GM18519 (cell line): ENCODE data around the gene CMTM7.

Experiments used
- ATAC-seq: cut with Tn5 transposase; IDR thresholded peaks from one replicate; pipeline ENCODE4 v1.9.1; 2021; ENCODE audit warnings: mild to moderate bottlenecking, moderate library complexity; ENCODE audit not compliant: unreplicated experiment, low FRiP score

CMTM7 gene

DNA sequence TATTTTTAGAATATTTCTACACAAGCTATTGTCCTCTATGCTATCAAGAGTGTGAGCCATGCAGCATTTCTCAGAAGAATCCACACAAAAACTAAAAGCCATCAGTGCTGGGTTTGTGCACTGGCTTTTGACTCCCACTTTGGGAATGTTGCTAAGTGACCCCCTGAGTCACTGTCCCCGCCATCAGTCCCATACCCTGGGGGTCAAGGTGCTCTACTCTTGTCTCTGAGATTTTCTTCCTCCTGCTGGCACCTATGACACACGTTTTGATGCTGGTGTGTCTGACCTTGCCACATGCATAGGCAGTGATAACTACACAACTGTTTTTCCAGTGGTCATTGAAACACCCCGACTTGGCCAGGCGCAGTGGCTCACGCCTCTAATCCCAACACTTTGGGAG lies 19.8 kb downstream of the CMTM7 start:
- ATAC-seq = no peak

DNA sequence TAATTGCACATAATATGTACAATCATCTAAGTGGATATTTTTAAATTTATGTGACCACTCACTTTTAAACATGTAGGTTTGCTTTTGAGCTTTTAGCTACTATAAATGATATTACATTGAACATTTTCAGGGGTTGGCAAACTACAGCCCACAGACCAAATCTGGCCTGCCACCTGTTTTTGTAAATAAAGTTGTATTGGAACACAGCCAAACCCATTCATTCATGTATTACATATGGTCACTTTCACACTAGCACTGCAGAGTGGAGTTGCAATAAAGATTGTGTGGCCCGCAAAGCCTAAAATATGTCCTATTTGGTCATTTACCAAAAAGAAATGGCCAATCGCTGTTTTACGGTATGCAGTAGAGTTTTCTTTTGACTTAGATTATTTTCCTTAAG lies 21.2 kb downstream of the CMTM7 start:
- no peak for ATAC-seq

DNA sequence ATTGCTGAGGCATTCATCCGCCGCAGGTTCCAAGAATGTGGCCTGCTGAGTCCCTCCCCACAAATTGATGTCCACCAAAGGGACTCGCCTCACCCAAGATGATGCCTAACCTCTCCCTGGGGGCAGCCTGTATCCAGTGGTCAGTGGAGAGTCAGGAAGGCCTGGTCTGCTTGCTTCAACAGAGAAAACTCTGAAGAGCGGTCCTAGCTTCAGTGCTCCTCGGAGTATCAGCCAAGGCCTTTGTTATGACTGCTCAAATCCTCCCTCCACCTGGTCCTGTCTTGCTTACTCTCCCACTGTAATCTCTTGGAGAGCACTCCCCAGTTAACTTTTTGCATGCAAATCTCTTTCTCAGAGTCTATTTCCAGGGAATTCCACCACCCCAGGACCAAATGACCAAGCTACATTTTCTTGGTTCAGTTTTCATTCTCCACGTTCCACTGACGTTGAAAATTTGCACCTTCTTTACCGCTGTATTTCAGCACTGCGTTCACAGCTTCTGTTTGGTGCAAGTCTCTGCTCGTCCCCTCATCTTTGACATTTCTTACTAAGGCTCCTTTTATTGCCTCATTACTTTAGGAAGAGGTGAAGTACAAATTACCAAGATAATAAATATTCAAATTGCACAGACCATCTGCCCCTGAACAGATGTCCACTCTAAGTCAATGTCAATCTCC lies 22.3 kb downstream of the CMTM7 start:
- no peak for ATAC-seq

DNA sequence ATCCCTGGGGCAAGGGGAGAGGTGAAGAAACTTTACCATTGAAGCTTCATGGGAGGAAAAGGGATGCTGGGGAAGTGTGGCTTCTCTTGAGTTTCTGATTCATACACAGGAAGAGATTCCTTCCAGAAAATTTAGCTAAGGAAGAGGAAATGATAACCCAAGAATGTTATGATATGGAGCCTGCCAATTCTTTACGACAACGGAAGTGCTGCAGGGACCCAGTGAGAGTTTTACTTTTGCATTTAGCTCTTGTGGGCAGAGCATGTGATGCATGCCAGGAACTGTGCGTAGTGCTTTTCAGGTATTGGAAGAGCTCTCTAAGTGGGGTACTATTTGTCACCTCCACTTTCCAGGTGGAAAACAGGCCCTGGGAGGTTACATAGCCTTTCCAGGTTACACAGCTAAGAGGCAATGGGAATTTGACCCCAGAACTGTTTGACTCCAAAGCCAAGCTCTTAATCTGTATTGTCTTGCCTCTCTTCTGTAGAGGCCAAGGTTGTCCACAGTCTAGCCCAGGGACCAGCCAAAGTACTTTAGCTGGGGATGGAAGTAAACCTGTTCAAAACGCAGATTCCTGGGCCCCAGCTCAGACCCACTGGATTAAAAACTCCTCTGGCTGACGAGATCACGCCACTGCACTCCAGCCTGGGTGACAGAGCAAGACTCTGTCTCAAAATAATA lies 23.0 kb downstream of the CMTM7 start:
- no peak for ATAC-seq

DNA sequence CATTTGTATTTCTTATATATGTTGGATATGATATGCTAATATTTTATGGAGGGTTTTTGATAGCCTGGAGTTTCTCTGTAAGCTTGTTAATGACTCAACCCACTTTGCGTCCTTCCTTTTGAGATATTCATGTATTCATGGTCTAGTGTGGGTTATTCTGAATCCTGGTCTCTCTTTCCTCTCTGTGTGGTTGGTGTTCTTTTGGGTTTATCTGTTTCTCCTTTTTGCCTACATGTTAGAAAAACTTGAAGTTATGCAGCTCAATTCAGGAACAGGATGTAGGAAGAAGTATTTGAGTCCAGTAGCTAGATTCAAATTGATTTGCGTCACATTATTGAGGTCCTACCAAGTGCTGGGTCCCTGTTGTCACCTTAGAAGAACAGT lies 28.1 kb downstream of the CMTM7 start:
- ATAC-seq = no peak

DNA sequence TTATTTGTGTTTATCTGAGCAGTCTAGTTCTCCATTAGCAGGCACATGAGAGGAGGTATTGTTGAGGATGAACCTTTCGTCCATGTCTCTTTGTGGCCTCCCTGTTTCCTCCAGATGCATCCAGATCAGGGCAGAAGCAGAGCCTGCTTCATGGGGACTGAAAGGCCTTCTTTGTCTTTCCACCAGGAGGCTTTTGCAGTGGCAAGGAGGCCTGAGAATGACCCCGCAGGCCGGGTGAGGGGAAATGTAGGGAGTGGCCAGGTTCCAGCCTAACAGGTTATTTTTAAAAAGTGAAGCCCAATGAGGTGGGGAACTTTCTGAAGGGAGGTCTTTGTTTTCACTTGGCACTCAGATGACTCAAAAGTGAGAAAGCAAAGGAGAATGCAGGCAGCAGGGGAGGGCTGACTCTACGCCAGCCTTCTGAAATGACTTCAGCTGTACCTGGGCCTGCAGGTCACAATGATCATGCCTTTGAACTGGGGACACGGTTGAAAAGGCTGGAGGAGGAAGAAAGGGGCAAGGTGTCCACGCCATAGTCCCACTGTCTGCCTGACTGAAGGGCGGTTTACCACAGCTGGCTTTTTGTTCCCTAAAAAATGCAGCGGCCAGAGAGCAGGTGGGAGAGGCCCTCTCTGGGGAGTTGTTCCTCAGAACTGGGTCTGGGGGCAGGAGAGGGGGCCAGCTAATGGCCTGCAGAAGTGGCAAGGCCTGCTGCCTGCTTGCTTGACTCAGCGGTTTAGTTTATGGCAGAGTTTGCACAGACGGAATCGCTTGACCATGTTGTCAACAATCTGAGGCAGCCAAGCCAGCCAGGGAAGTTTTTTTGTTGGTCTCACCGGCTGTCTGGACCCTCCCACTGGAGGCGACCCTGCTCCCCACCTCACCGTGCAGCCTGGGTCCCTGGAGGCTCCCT lies 28.7 kb downstream of the CMTM7 start:
- peak; percentile 68 for ATAC-seq

DNA sequence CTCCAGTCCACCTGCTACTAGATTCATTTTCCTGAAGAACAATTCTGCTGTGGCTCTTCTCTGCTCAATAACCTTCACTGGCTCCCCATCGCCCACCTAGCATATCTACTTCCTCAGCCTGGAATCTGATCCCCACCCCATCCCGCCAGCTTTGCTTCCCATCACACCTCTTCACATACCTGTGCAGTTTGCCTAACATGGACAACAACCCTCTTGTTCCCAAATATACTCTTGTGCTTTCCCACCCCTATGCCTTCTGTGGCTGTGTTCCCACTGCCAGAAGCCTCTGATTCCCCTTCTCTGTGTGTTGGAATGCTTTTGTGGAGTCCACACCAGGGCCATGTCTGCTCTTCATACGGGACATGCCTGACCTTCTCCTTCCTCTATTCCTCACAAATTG lies 29.5 kb downstream of the CMTM7 start:
- no peak for ATAC-seq

DNA sequence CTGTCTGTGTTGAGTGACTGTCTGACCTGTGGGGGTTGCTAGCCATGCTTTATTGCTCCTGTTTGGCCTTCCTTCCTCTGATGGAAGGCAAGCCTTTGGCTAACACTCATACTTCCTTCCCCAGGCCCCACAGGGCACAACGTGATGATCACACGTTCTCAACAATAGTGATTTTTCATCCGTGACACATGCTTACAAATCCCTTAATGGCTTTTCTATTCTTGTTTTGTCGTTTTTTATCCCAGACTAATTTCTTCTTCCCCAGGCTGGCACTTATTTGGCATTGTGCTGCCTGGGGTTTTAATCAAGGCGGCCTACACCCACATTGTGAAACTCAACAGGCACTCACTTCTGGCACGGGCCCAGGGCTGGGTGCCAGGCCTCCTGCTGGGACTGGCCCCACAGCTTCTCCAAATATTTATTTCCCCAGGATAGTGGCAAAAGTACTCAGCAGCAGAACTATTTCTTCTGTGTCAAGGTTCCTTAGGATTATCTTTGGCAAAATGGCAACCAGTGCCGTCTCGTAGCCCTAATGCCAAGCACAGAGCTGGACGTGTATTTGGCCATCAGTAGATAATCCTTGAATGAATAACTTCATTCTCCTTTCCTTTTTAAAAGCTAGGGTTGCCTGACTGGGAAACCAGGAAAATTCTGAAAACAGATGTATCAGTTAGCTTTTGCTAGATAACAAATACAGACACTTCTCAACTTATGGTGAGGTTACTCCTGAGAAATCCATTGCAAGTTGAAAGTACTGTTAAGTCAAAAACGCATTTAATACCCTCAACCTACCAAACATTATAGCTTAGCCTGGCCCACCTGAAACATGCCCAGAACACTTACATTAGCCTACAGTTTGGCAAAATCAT lies 30.6 kb downstream of the CMTM7 start:
- ATAC-seq = no peak

DNA sequence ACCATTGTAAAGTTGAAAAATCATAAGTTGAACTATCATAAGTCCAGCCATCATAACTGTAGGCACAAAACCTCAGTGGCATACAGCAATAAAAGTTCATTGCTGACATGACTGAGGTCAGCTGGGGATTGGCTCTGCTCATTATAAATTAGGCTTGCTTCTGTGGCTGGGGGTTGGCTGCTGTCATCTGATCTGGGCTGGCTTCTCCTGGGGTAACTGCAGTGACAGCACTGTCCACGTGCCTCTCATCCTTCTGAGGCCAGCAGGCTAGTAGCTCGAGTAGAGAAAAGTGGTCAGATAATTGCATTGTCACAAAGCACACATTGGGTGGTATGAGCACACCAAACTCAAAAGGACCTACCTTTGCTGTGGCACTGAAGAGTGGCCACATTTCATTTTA lies 31.3 kb downstream of the CMTM7 start:
- no peak for ATAC-seq

DNA sequence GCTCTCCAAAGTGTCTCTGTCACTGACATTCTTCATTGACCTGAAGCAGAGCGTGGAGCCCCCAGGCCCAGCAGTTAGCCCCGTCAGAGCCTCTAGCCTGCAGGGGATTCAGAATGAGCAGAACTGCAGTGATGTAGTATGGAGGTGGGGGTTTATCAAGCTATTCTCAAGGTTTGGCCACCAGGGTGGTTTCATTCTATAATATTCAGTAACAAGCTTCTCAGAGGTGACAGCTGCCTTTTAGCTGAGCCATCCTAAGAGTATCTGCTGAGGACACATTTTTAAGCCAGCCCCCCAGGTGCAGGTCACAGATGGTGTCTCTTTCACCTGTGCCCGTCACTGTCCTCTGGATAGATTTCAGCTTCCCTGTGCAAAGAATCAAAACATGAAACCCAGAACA lies 31.9 kb downstream of the CMTM7 start:
- ATAC-seq = no peak

DNA sequence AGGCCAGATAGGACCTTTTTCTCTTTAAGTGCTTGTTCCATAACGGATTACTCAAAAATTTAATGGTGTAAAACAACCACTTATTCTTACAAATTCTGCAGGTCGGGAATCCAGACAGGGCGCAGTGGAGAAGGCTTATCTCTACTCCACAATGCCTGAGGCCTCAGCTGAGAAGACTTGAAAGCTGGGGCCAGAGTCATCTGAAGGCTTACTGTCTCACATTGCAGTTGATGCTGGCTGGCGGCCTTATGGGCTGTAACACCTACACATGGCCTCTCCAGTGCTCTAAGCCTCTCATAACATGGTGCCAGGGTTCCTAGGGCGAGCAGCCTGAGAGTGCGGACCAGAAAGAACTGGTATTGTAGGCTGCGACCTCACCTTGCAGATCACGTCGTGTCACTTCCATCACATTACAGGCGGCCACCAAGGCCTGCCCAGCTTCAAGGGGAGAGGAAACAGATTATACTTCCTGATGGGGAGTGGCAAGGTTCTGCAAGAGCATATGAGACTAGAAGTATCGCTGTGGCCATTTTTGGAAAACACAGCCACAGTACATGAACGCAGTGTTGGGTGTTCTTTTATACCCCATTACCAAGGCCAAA lies 32.4 kb downstream of the CMTM7 start:
- no peak for ATAC-seq

DNA sequence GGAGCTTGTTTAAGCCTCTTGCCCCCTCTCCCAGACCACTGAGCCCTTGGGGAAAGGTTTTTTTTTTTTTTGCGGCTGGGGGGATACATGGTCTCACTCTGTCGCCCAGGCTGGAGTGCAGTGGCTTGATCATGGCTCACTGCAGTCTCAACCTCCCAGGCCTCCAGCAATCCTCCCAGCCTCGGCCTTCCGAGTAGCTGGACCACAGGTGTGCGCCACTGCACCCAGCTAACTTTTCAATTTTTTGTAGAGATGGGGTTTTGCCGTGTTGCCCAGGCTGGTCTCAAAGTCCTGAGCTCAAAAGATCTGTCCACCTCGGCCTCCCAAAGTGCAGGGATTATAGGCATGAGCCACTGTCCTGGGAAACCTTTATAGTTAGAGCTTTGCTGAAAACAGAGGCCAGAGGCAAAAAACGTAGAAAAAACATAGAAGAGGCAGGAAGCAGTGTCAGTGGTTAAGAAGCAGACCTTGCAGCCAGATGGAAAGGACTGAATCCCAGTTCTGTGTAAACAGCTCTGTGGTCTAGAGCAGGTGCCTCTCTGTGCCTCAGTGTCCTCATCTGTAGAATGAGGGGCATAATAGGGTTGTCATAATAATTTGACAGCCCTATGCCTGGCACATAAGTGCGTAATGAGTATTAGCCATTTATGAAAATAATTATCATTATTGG lies 33.1 kb downstream of the CMTM7 start:
- ATAC-seq = no peak

DNA sequence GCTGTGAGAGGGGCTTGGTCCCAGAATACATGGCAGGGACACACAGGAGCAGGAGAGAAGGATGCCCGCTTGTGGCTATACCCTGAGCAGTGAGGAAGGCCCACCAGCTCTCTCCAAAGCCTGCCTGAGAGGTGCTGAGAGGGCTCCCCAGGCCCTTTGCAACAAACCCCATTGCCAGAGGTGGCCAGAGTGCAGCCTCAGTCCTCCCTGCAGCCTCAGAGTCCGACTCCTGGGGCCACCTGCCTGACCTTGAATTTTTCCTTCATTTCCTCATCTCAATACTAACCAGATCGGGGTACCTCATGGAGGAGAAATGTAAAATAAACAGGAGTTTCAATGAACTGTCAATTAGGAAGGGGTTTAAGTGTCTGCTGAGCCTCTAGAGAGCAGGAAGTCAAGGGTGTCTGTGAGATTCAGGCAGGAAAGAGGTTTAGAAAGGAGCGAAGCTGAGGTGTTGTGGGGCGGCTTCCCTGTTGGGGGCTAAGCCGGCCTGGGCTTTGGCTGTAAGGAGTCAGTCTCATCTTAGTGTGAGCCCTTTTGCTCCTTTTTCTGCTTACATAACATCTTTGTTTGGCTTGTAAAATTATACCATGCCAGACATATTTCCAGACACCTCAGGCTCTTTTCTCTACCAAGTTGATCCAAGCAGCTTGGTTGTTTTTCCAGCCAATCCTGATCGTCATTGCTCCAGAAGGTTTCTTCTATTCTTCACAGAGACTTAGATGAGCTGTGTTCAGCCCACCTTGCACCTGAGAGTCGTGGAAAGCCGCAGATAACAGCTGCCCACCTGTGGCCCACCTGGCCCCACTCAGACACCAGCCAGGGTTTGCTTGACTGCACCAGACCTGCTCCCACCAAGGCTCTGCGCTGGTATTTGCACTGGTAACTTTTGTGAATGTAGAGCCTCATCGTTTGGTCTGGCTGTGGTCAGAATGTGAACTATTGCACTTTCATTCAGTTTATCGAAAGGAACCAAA lies 36.7 kb downstream of the CMTM7 start:
- peak; percentile 80 for ATAC-seq

DNA sequence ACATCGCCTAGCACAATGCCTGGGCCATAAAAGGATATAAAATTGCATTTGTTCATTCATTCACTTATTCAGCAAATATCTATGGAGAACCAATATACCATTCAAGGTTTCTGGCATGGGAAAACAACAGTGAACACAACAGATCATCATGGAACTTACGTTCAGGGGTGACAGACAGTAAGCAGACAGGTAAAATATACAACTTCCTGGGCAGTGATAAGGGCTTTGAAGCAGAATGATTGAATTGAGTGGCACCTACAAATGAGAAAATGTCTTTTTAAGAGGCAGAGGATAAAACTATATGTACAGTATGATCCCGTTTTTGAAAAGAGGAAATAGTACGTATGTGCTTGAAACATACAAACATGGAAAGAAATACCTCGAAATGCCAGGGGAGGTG lies 39.2 kb downstream of the CMTM7 start:
- no peak for ATAC-seq

DNA sequence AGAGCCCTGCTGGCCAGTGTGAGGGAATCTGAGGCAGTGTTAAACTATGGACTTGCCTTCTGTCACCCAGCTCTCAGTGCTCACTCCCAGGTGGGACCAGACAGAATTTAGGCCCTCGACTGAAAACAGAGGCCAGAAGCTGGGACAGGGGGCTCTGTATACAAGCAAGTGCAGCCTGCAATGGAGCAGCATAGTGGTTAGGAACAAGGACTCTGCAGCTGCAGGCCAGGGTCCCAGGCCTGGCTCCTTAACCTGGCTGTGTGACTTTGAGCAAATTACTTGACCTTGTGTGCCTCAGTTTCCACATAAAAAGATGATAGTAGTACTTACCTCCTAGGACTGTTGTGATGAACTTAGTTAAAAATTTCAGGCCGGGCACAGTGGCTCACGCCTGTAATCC lies 39.8 kb downstream of the CMTM7 start:
- ATAC-seq = no peak

DNA sequence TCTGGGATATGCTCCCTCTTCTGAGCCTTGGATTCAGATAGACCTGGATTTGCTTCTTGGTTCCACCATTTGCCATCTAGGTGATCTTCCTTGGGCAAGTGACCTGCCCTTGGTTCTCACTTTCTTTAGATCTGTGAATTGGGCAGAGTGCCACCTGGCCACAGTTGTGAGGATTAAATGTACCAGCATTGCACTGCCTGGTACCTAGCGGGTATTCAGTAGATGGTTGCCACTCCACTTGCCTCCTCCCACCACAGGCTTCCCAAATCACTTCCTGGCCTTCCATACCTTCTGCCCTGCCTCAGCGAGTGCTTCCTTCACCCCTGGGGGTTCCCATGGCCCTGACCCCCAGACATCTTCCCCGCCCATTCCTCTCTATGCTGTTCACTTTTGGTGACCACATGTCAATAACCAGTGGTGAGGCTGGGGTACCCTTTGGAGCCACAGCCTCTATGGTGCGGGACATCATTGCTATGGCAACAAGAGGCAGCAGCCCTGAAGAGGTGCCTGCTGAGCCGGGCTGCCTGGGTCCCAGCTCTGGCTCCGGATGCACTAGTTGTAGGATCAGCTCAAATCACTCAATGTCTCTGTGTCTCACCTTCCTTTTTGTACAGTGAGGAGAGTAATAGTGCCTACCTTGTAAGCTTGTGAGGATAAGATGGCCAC lies 40.5 kb downstream of the CMTM7 start:
- no peak for ATAC-seq

DNA sequence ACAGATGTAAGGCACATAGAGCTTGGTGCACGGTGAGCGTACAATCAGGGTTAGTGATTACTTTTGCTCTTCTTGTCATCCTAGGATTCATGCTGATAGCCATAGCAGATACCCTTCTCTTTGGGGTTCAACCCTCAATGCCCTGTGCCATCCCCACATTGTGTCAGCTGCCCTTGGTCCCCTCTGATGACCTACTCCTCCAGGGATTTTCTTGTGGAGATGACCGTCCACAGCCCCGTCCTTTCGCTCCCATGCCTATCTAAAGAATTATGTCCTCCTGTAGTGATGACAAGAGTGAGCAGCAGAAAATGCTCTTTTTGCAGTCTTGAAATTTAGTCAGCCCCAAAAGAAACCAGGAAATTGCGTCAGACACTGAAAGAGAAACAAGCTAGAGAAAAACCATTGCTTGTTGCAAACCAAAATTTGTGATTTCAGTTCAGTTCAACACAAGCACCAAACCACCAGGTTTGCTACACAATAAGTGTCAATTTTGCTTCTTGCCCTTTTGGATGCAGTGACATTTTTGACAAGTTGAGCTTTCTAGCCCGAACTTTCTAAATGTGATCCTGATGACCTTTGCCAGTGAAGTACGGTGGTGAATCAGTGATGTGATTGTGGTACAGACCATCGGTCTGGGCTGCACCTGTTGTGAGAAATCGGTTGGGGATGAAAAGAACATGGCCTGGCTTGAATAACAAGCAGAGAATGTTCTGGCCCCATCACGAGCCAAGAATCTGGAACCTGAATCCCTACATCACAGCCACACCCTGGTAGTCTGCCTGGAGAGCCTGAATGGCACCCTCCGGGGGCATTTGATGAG lies 41.3 kb downstream of the CMTM7 start:
- no peak for ATAC-seq
